Tibial nerve (tissue), 4 donors: Measurements from ENCODE around the gene ZNF497. TPM values are rescaled to one million over a fixed set of nuclear protein-coding genes. Genes with fewer than 3 reads are reported as not detected.

ENCODE experiments used
- DNase-seq, 2 donors: peaks; one replicate each; pipeline ENCODE4 v3.0.0-alpha.2; 2019; ENCODE audit warnings: low spot score in 2 of 2
- H3K27ac ChIP-seq, 4 donors: fragments of 200-600 bp; sonication (generic) in 3 of 4; one replicate each; pipeline ENCODE4 v1.5.1; 2017 to 2019; ENCODE audit warnings: mild to moderate bottlenecking in 1 of 4
- H3K27me3 ChIP-seq, 2 donors: fragments of 200-600 bp; sonication (generic) in 1 of 2; one replicate each; pipeline versions ENCODE4 v1.5.1 to v1.6.0; 2017 to 2019
- H3K36me3 ChIP-seq, 3 donors: fragments of 200-600 bp; sonication (generic); one replicate each; pipeline ENCODE4 v1.5.1; 2018 to 2019
- H3K4me1 ChIP-seq, 4 donors: fragments of 200-600 bp; sonication (generic) in 3 of 4; one replicate each; pipeline ENCODE4 v1.5.1; 2017 to 2019
- H3K4me3 ChIP-seq, 4 donors: fragments of 200-600 bp; sonication (generic) in 3 of 4; one replicate each; pipeline ENCODE4 v1.5.1; 2017 to 2019; ENCODE audit warnings: mild to moderate bottlenecking in 1 of 4, moderate library complexity in 1 of 4
- H3K9me3 ChIP-seq, 4 donors: fragments of 200-600 bp; sonication (generic) in 3 of 4; one replicate each; pipeline ENCODE4 v1.5.1; 2017 to 2019
- EP300 ChIP-seq, 2 donors: sonication (generic); formaldehyde crosslinking; IDR thresholded peaks; one replicate each; pipeline ENCODE4 v1.6.1; 2017; ENCODE audit warnings: antibody characterized with exemption in 2 of 2, mild to moderate bottlenecking in 1 of 2
- POLR2A ChIP-seq, 2 donors: fragments of 450-650 bp; IDR thresholded peaks; one replicate each; pipeline ENCODE4 v1.6.1; 2017; ENCODE audit warnings: antibody characterized with exemption in 2 of 2, mild to moderate bottlenecking in 2 of 2, moderate library complexity in 2 of 2
- WGBS, 2 donors: methylation state at CpG; one replicate each; pipeline ENCODE4 v1.1.5; 2018; 5-methylcytosine and 5-hydroxymethylcytosine counted together
- total RNA-seq, 4 donors: library from RNA; depleted of rRNA; stranded (reverse); fragments of >200 nt; gene quantifications; one replicate each; pipeline ENCODE4 v1.1.0, GENCODE V29; 2016
- TF ChIP-seq, protein P1 (sequence below), 5 experiments: fragments of 200-600 bp in 3 of 5; fragments of 450-650 bp in 2 of 5; sonication (generic) in 3 of 5; IDR thresholded peaks; one replicate each; pipeline ENCODE4 v1.5.1; 2016 to 2019; ENCODE audit warnings: antibody characterized with exemption in 5 of 5, mild to moderate bottlenecking in 3 of 5, moderate library complexity in 2 of 5

Gene ZNF497
- total RNA-seq, 4 donors from 2014 or later = 2.9 to 6.5 (median 3.9) TPM

DNA sequence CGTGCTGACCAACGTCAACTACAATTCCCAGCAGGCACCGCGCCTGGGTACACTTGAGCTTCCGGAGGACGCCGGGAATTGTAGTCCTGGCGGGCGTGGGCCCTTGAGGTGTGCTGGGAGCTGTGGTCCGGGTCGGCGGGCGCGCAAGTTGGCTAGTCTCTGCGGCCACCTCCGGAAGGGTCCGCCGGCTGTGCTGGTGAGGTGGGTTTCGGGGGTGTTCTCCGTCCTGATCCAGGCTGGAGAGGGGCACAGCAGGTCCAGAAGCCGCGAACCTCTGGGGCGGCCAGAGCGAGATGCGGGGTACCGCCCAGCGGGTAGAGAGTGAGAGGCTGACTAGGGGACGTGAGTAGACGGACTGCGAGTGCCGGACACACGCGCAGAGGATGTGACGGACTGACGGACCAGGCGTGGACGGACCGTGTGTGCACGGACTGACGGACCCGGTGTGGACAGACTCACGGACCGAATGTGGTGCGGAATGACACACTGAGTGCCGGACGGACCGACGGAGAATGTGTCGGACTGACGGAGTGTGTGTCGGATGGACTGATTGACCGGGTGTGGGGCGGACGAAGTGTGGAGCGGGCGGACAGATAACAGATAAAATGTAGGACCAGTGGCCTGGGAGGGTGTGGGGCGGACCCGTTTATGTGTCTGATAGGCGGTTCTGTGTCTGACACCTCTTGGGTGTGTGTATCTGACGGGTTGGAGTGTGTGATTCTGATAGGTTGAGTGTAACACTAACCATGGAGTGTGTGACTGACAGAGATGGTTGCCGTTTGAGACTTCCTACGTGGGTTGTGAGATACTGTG, 35.4 kb downstream of the ZNF497 start, which contains the start of gene ZSCAN22:
Gene ZSCAN22, plus strand, starts transcription at position 81 of the 813 bp plus-strand sequence. CDS start 7,809 bp downstream, outside the sequence.
- peaks cover 0 to 17% (median 0%) of the 10 kb centered on the region in 3 donors for H3K36me3 ChIP-seq
- H3K4me3 ChIP-seq = peak within 1 kb of the TSS; percentile 70 to 84 (median 82)
- no peaks in the 10 kb centered on the region for H3K27me3 ChIP-seq
- no peaks in the 10 kb centered on the region for H3K9me3 ChIP-seq
- peak within 1 kb of the TSS; percentile 92 to 96 (median 96) for H3K27ac ChIP-seq
- TF ChIP-seq, protein P1, sequence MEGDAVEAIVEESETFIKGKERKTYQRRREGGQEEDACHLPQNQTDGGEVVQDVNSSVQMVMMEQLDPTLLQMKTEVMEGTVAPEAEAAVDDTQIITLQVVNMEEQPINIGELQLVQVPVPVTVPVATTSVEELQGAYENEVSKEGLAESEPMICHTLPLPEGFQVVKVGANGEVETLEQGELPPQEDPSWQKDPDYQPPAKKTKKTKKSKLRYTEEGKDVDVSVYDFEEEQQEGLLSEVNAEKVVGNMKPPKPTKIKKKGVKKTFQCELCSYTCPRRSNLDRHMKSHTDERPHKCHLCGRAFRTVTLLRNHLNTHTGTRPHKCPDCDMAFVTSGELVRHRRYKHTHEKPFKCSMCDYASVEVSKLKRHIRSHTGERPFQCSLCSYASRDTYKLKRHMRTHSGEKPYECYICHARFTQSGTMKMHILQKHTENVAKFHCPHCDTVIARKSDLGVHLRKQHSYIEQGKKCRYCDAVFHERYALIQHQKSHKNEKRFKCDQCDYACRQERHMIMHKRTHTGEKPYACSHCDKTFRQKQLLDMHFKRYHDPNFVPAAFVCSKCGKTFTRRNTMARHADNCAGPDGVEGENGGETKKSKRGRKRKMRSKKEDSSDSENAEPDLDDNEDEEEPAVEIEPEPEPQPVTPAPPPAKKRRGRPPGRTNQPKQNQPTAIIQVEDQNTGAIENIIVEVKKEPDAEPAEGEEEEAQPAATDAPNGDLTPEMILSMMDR (IDR thresholded peaks at IDR 0.05) = peak in 2 of 5 experiments; percentile 37 to 57
- TF ChIP-seq POLR2A (IDR thresholded peaks at IDR 0.05) (peak; percentile 65 to 74), EP300 (IDR thresholded peaks at IDR 0.05) (peak; percentile 49 to 93)
- DNase-seq = peak; percentile 95 to 97
- H3K4me1 ChIP-seq = peaks cover 0 to 33% (median 12%) of the 10 kb centered on the region in 4 donors
- WGBS, 2 donors = 0 to 1% methylated on average over 51 to 60 of the region's 62 CpGs

GRCh38 chr19:58326501-58326913, 36.0 kb downstream of the ZNF497 start:
- Histone ChIP-seq H3K36me3 (peaks cover 0 to 23% (median 0%) of the 10 kb centered on the region in 3 donors), H3K4me3 (peak overlapping the region; percentile 70 to 84 (median 82)), H3K4me1 (peaks cover 0 to 33% (median 12%) of the 10 kb centered on the region in 4 donors), H3K9me3 (no peaks in the 10 kb centered on the region), H3K27me3 (no peaks in the 10 kb centered on the region), H3K27ac (peak overlapping the region; percentile 92 to 96 (median 96))
- 2 to 9% methylated on average over 9 of the region's 9 CpGs for WGBS, 2 donors
- TF ChIP-seq POLR2A (IDR thresholded peaks at IDR 0.05) = no peak
- no peak for TF ChIP-seq EP300 (IDR thresholded peaks at IDR 0.05)
- TF ChIP-seq, protein P1 (IDR thresholded peaks at IDR 0.05) = no peak
- no peak for DNase-seq

GRCh38 chr19:58325311-58326022, 37.1 kb downstream of the ZNF497 start:
- WGBS, 2 donors = 83 to 87% methylated on average over 6 of the region's 6 CpGs
- H3K4me3 ChIP-seq = peak overlapping the region in 1 of 4 donors; percentile 82
- no peak for TF ChIP-seq EP300 (IDR thresholded peaks at IDR 0.05)
- TF ChIP-seq, protein P1 (IDR thresholded peaks at IDR 0.05) = no peak

GRCh38 chr19:58319241-58319640, 43.3 kb downstream of the ZNF497 start:
- DNase-seq = no peak
- Histone ChIP-seq H3K9me3 (peaks cover 0 to 4% (median 0%) of the 10 kb centered on the region in 4 donors), H3K4me1 (no peaks in the 10 kb centered on the region), H3K36me3 (peaks cover 0 to 71% (median 0%) of the 10 kb centered on the region in 3 donors), H3K27me3 (no peaks in the 10 kb centered on the region), H3K4me3 (no peak overlapping the region), H3K27ac (no peak overlapping the region)
- TF ChIP-seq, protein P1 (IDR thresholded peaks at IDR 0.05) = no peak
- TF ChIP-seq EP300 (IDR thresholded peaks at IDR 0.05) (no peak), POLR2A (IDR thresholded peaks at IDR 0.05) (no peak)
- 89% methylated on average over 10 of the region's 10 CpGs for WGBS, 2 donors

More at GRCh38 chr19:58325311-58326022, 37.1 kb downstream of the ZNF497 start:
- no peaks in the 10 kb centered on the region for H3K27me3 ChIP-seq
- peaks cover 0 to 33% (median 0%) of the 10 kb centered on the region in 3 donors for H3K36me3 ChIP-seq
- peaks cover 0 to 33% (median 12%) of the 10 kb centered on the region in 4 donors for H3K4me1 ChIP-seq
- H3K27ac ChIP-seq = no peak overlapping the region
- no peak for DNase-seq
- no peaks in the 10 kb centered on the region for H3K9me3 ChIP-seq
